ENCODE results near the gene GDPD4. TPM values are rescaled to one million over a fixed set of nuclear protein-coding genes. Genes with fewer than 3 reads are reported as not detected.

The GDPD4 gene
- total RNA-seq, 1 experiment from 2014 or later: not detected

DNA sequence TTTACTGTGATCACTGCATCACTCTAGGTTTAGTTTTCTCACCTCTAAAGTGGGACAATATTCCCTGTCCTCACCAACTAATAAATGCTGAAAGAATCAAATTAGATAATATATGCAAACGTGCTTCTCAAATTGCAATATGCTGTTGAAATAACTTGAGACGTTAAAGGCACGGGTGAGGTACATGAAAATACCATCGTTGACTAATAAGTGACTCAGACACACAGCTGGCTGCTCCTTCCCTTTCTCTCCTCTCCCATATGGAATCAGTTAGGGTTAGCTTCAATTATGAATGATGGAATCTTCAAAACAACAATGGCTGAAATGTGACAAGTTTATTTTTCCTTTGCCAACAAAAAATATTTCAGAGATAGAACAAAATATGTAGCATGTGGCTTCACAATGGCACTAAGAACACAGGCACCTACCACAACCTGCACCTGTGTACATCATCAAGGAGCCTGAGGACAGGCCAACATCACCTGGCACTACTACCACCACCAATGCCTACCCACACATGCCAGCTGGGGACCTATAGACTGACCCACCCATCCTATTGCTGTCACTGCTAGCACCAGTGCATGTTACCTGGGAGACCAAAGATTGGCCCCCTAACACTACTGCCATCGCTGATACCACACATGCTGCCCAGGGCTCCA, 13.7 kb downstream of the GDPD4 start:
- ATAC-seq: peak; percentile 69
- Histone ChIP-seq H3K36me3 (ENCODE audit: control insufficient read depth, insufficient read depth, low read length) (no peaks in the 10 kb centered on the region), H3K9me3 (ENCODE audit: control insufficient read depth, insufficient read depth, low read depth, low read length) (no peaks in the 10 kb centered on the region; the same call in 1 of the 2 replicates), H3K4me1 (ENCODE audit: control insufficient read depth, insufficient read depth, low read length) (no peaks in the 10 kb centered on the region), H3K4me3 (ENCODE audit: low read depth in 2 of 2, low read length in 2 of 2) (no peak overlapping the region), H3K27ac (ENCODE audit: low read length) (no peak overlapping the region), H3K27me3 (ENCODE audit: control insufficient read depth, insufficient read depth, low read length) (no peaks in the 10 kb centered on the region)
- CTCF ChIA-PET: no interaction called here
- peak; percentile 71 for DNase-seq (ENCODE audit: low read depth, low spot score)
- BruUV-seq (replicated peaks): no TSS peak
- in situ Hi-C loops (cut with HindIII; ENCODE audit: low pct_unique_long_range_greater_than_20kb, low sequenced_read_pairs) (no loop called here), intact Hi-C loops (cut with micrococcal nuclease; ENCODE audit: unreplicated experiment) (no loop called here)
- no peak for TF ChIP-seq POLR2AphosphoS5 (IDR thresholded peaks at IDR 0.05; ENCODE audit: low read depth, low read length)
- TF ChIP-seq, protein P1, sequence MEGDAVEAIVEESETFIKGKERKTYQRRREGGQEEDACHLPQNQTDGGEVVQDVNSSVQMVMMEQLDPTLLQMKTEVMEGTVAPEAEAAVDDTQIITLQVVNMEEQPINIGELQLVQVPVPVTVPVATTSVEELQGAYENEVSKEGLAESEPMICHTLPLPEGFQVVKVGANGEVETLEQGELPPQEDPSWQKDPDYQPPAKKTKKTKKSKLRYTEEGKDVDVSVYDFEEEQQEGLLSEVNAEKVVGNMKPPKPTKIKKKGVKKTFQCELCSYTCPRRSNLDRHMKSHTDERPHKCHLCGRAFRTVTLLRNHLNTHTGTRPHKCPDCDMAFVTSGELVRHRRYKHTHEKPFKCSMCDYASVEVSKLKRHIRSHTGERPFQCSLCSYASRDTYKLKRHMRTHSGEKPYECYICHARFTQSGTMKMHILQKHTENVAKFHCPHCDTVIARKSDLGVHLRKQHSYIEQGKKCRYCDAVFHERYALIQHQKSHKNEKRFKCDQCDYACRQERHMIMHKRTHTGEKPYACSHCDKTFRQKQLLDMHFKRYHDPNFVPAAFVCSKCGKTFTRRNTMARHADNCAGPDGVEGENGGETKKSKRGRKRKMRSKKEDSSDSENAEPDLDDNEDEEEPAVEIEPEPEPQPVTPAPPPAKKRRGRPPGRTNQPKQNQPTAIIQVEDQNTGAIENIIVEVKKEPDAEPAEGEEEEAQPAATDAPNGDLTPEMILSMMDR (IDR thresholded peaks at IDR 0.05): no peak
- no peak for TF ChIP-seq TCF7L2 (IDR thresholded peaks at IDR 0.05; ENCODE audit: low read depth, low read length)
- no peak for TF ChIP-seq SIN3A (IDR thresholded peaks at IDR 0.05; ENCODE audit: borderline replicate concordance, insufficient read depth, low read depth, low read length)
- POLR2A ChIA-PET: no interaction called here

- Histone ChIP-seq H3K36me3 (ENCODE audit: control insufficient read depth, insufficient read depth, low read length) (no peaks in the 10 kb centered on the region), H3K27me3 (ENCODE audit: control insufficient read depth, insufficient read depth, low read length) (no peaks in the 10 kb centered on the region), H3K27ac (ENCODE audit: low read length) (no peak overlapping the region), H3K9me3 (ENCODE audit: control insufficient read depth, insufficient read depth, low read depth, low read length) (no peaks in the 10 kb centered on the region), H3K4me3 (ENCODE audit: low read depth in 2 of 2, low read length in 2 of 2) (no peak overlapping the region), H3K4me1 (ENCODE audit: control insufficient read depth, insufficient read depth, low read length) (no peaks in the 10 kb centered on the region)
- BruUV-seq (replicated peaks): no TSS peak
- no peak for DNase-seq (ENCODE audit: low read depth, low spot score)
- intact Hi-C loops (cut with micrococcal nuclease; ENCODE audit: unreplicated experiment): no loop called here
- ATAC-seq: no peak
- no peak for TF ChIP-seq TCF7L2 (IDR thresholded peaks at IDR 0.05; ENCODE audit: low read depth, low read length)
- TF ChIP-seq, protein P2, sequence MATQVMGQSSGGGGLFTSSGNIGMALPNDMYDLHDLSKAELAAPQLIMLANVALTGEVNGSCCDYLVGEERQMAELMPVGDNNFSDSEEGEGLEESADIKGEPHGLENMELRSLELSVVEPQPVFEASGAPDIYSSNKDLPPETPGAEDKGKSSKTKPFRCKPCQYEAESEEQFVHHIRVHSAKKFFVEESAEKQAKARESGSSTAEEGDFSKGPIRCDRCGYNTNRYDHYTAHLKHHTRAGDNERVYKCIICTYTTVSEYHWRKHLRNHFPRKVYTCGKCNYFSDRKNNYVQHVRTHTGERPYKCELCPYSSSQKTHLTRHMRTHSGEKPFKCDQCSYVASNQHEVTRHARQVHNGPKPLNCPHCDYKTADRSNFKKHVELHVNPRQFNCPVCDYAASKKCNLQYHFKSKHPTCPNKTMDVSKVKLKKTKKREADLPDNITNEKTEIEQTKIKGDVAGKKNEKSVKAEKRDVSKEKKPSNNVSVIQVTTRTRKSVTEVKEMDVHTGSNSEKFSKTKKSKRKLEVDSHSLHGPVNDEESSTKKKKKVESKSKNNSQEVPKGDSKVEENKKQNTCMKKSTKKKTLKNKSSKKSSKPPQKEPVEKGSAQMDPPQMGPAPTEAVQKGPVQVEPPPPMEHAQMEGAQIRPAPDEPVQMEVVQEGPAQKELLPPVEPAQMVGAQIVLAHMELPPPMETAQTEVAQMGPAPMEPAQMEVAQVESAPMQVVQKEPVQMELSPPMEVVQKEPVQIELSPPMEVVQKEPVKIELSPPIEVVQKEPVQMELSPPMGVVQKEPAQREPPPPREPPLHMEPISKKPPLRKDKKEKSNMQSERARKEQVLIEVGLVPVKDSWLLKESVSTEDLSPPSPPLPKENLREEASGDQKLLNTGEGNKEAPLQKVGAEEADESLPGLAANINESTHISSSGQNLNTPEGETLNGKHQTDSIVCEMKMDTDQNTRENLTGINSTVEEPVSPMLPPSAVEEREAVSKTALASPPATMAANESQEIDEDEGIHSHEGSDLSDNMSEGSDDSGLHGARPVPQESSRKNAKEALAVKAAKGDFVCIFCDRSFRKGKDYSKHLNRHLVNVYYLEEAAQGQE (IDR thresholded peaks at IDR 0.05; ENCODE audit: insufficient read depth in 1 of 2, low read depth in 2 of 2, low read length in 1 of 2): no peak
- no peak for TF ChIP-seq POLR2AphosphoS5 (IDR thresholded peaks at IDR 0.05; ENCODE audit: low read depth, low read length)
- TF ChIP-seq, protein P1 (IDR thresholded peaks at IDR 0.05): no peak
- TF ChIP-seq SIN3A (IDR thresholded peaks at IDR 0.05; ENCODE audit: borderline replicate concordance, insufficient read depth, low read depth, low read length): no peak
- POLR2A ChIA-PET: no interaction called here
- in situ Hi-C loops (cut with HindIII; ENCODE audit: low pct_unique_long_range_greater_than_20kb, low sequenced_read_pairs): no loop called here
- CTCF ChIA-PET: no interaction called here
Measured at GRCh38 chr11:77287136-77287535, 14.3 kb downstream of the GDPD4 start.
